ENCODE measurements around the gene RABGAP1L.

RABGAP1L gene

GRCh38 chr1:174366946-174367345 lies 207.6 kb downstream of the RABGAP1L start:
- no peaks in the 10 kb centered on the region for H3K27me3 Mint-ChIP-seq (ENCODE audit: low read depth)
- peaks cover 4% of the 10 kb centered on the region for H3K36me3 Mint-ChIP-seq (ENCODE audit: low read depth)
- no peak overlapping the region for H3K4me3 Mint-ChIP-seq
- TF ChIP-seq, protein P1, sequence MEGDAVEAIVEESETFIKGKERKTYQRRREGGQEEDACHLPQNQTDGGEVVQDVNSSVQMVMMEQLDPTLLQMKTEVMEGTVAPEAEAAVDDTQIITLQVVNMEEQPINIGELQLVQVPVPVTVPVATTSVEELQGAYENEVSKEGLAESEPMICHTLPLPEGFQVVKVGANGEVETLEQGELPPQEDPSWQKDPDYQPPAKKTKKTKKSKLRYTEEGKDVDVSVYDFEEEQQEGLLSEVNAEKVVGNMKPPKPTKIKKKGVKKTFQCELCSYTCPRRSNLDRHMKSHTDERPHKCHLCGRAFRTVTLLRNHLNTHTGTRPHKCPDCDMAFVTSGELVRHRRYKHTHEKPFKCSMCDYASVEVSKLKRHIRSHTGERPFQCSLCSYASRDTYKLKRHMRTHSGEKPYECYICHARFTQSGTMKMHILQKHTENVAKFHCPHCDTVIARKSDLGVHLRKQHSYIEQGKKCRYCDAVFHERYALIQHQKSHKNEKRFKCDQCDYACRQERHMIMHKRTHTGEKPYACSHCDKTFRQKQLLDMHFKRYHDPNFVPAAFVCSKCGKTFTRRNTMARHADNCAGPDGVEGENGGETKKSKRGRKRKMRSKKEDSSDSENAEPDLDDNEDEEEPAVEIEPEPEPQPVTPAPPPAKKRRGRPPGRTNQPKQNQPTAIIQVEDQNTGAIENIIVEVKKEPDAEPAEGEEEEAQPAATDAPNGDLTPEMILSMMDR (IDR thresholded peaks at IDR 0.05; ENCODE audit: unreplicated experiment in 3 of 3) = no peak
- no peaks in the 10 kb centered on the region for H3K4me1 Mint-ChIP-seq
- H3K27ac Mint-ChIP-seq = no peak overlapping the region
- peaks cover 8% of the 10 kb centered on the region for H3K9me3 Mint-ChIP-seq

DNA sequence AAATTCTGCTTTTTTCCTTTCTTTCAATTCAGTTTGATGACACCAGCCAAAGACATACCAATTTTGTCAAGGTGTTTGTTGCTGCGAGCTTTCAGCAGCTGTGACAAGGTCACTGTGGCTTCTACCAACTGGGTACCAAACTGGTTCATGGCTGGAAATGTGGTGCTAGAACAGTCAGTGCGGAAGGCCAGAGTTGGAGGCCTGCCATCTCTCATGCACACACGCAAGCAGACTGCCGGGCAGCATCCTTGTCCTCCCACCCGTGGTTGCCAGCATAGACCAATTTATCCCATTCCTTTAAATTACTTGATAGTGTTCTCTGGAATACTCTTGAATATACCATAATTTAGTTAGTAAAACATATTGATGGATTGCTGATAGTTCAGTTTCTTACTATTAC lies 208.6 kb downstream of the RABGAP1L start:
- Mint-ChIP-seq H3K27ac (no peak overlapping the region), H3K4me1 (no peaks in the 10 kb centered on the region), H3K27me3 (ENCODE audit: low read depth) (no peaks in the 10 kb centered on the region)

DNA sequence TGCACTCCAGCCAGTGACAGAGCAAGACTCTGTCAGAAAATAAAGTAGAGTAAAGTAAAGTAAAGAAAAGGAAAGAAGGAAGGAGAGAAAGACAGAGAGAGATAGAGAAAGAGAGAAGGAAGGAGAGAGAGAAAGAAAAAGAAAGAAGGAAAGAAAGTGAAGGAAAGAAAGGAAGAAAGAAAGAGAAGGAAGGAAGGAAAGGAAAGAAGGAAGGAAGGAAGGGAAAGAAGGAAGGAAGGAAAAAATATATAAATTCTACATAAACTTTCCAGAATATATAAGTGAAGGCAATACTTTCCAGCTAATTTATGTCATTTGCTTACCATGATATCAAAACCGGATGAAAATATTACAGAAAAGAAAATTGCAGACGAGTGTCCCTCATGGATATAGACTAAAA lies 216.7 kb downstream of the RABGAP1L start:
- Mint-ChIP-seq H3K4me3 (no peak overlapping the region), H3K27me3 (ENCODE audit: low read depth) (no peaks in the 10 kb centered on the region), H3K27ac (no peak overlapping the region), H3K36me3 (ENCODE audit: low read depth) (peaks cover 10% of the 10 kb centered on the region), H3K4me1 (no peaks in the 10 kb centered on the region), H3K9me3 (peaks cover 9% of the 10 kb centered on the region)
- TF ChIP-seq, protein P1 (IDR thresholded peaks at IDR 0.05; ENCODE audit: unreplicated experiment in 3 of 3) = no peak

More for the DNA sequence above, 208.6 kb downstream of the RABGAP1L start:
- no peak overlapping the region for H3K4me3 Mint-ChIP-seq
- H3K9me3 Mint-ChIP-seq = peaks cover 3% of the 10 kb centered on the region
- H3K36me3 Mint-ChIP-seq (ENCODE audit: low read depth) = peaks cover under 1% of the 10 kb centered on the region
- TF ChIP-seq, protein P1 (IDR thresholded peaks at IDR 0.05; ENCODE audit: unreplicated experiment in 3 of 3) = no peak

- TF ChIP-seq, protein P1 (IDR thresholded peaks at IDR 0.05; ENCODE audit: unreplicated experiment in 3 of 3) = no peak
- Mint-ChIP-seq H3K9me3 (peaks cover 10% of the 10 kb centered on the region), H3K4me3 (no peak overlapping the region), H3K4me1 (peaks cover 8% of the 10 kb centered on the region), H3K27me3 (ENCODE audit: low read depth) (no peaks in the 10 kb centered on the region), H3K27ac (no peak overlapping the region), H3K36me3 (ENCODE audit: low read depth) (peaks cover 10% of the 10 kb centered on the region)
Observed at GRCh38 chr1:174391716-174392115, 232.4 kb downstream of the RABGAP1L start.

- Mint-ChIP-seq H3K4me3 (no peak overlapping the region), H3K27me3 (ENCODE audit: low read depth) (no peaks in the 10 kb centered on the region), H3K36me3 (ENCODE audit: low read depth) (peaks cover 15% of the 10 kb centered on the region), H3K4me1 (peaks cover 8% of the 10 kb centered on the region), H3K9me3 (peaks cover 8% of the 10 kb centered on the region), H3K27ac (no peak overlapping the region)
- TF ChIP-seq, protein P1 (IDR thresholded peaks at IDR 0.05; ENCODE audit: unreplicated experiment in 3 of 3) = no peak
Observed at GRCh38 chr1:174393885-174394284, 234.6 kb downstream of the RABGAP1L start.

- no peaks in the 10 kb centered on the region for H3K4me1 Mint-ChIP-seq
- H3K4me3 Mint-ChIP-seq = no peak overlapping the region
- TF ChIP-seq, protein P1 (IDR thresholded peaks at IDR 0.05; ENCODE audit: unreplicated experiment in 3 of 3) = no peak
- no peaks in the 10 kb centered on the region for H3K27me3 Mint-ChIP-seq (ENCODE audit: low read depth)
- H3K36me3 Mint-ChIP-seq (ENCODE audit: low read depth) = peaks cover 21% of the 10 kb centered on the region
- H3K9me3 Mint-ChIP-seq = peaks cover 8% of the 10 kb centered on the region
- H3K27ac Mint-ChIP-seq = no peak overlapping the region
Observed at GRCh38 chr1:174397261-174397660, 237.9 kb downstream of the RABGAP1L start.
